ENCODE data around the gene TRIM4. TPM values are rescaled to one million over a fixed set of nuclear protein-coding genes. Genes with fewer than 3 reads are reported as not detected.

TRIM4 gene
- total RNA-seq, 2 experiments from 2014 or later, result 26.7 to 28.0 TPM

Other genes starting within 250 kb of the TRIM4 start
- not detected for gene CYP3A5, start 239.5 kb downstream of the TRIM4 start, total RNA-seq
- not detected for gene CYP3A7, start 184.3 kb downstream of the TRIM4 start, total RNA-seq
- gene CYP3A4, start 135.3 kb downstream of the TRIM4 start, total RNA-seq, result not detected
- not detected for gene CYP3A43, start 91.5 kb downstream of the TRIM4 start, total RNA-seq
- gene OR2AE1, start 42.5 kb downstream of the TRIM4 start, total RNA-seq, result under 1 TPM; 0.42 to 0.60 TPM
- gene GJC3, start 10.1 kb upstream of the TRIM4 start, total RNA-seq, result under 1 TPM in 1 of 2 experiments, not detected in 1; 0.21 TPM
- not detected for gene AZGP1, start 56.5 kb upstream of the TRIM4 start, total RNA-seq
- 10 to 100 TPM; 50.4 to 54.5 TPM for gene ZKSCAN1, start 96.1 kb upstream of the TRIM4 start, total RNA-seq
- gene ZSCAN21, start 130.2 kb upstream of the TRIM4 start, total RNA-seq, result 1 to 10 TPM; 5.8 to 7.5 TPM
- gene ZNF3, start 162.2 kb upstream of the TRIM4 start, total RNA-seq, result 10 to 100 TPM; 20.9 to 21.8 TPM
- 10 to 100 TPM; 74.0 to 78.3 TPM for gene COPS6, start 169.4 kb upstream of the TRIM4 start, total RNA-seq
- 100 to 1,000 TPM; 364 to 375 TPM for gene MCM7, start 181.9 kb upstream of the TRIM4 start, total RNA-seq
- gene AP4M1, start 182.1 kb upstream of the TRIM4 start, total RNA-seq, result 10 to 100 TPM; 10.8 to 13.0 TPM
- 10 to 100 TPM; 74.6 to 81.0 TPM for gene TAF6, start 199.8 kb upstream of the TRIM4 start, total RNA-seq
- gene CNPY4, start 200.1 kb upstream of the TRIM4 start, total RNA-seq, result 10 to 100 TPM; 32.4 to 35.5 TPM
- 1 to 10 TPM; 4.3 to 5.7 TPM for gene MBLAC1, start 207.4 kb upstream of the TRIM4 start, total RNA-seq
- gene LAMTOR4, start 229.4 kb upstream of the TRIM4 start, total RNA-seq, result 100 to 1,000 TPM; 134 to 143 TPM
- 10 to 100 TPM; 42.7 to 44.0 TPM for gene TRAPPC14, start 239.2 kb upstream of the TRIM4 start, total RNA-seq
- 1 to 10 TPM; 2.8 to 3.5 TPM for gene GAL3ST4, start 249.1 kb upstream of the TRIM4 start, total RNA-seq

All from activated CD8-positive, alpha-beta T cell treated with anti-CD3 and anti-CD28 coated beads, Interleukin-2, amount 10 ng/mL, durations not matched to agents 7 days and 5 days (primary cell).